GM12878 (cell line): ENCODE data around the gene TLL2.

Experiments used
- E2F4 ChIP-seq: IDR thresholded peaks from 2 replicates; pipeline ENCODE4 v1.6.1; 2012; ENCODE audit warnings: low read depth, low read length, improper control_type of control experiment
- ESRRA ChIP-seq: IDR thresholded peaks from 2 replicates; pipeline ENCODE4 v1.6.1; 2012; ENCODE audit warnings: mild to moderate bottlenecking, low read length, improper control_type of control experiment
- NR2C1 ChIP-seq: fragments of 450-650 bp; IDR thresholded peaks from 2 replicates; pipeline ENCODE4 v1.6.1; 2017; ENCODE audit warnings: antibody characterized with exemption, mild to moderate bottlenecking, moderate library complexity
- POLR2AphosphoS2 ChIP-seq: IDR thresholded peaks from 2 replicates; pipeline ENCODE4 v1.6.1; 2011; ENCODE audit warnings: low read depth, mild to moderate bottlenecking, low read length, improper control_type of control experiment, moderate library complexity

- TF ChIP-seq NR2C1, result no peak
- TF ChIP-seq ESRRA, result no peak
- no peak for TF ChIP-seq POLR2AphosphoS2
- TF ChIP-seq E2F4, result no peak
Observed at GRCh38 chr10:96560966-96561887, 47.5 kb upstream of the TLL2 start.
